ENCODE measurements around the gene ROPN1B.
"Not testable (repeated sequence)": the region's sequence is repeated elsewhere in the genome, so short reads cannot be mapped to it uniquely, and the experiment has no call there.

DNA sequence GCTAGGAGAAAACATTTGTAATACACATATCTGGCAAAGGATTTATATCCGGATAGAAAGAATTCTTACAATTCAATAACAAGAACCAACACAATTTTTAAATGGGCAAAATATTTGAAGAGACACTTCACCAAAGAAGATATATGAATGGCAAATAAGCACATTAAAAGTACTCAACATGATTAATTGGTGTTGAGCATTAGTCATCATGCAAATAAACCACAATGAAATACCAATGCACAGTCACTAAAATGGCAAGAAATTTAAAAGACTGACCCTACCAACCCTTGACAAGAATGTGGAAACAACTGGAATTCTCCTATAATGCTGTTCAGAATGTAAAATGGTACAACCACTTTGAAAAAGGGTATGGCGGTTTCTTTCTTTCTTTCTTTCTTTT, 21.2 kb upstream of the ROPN1B start:
- TF ChIP-seq, protein P1, sequence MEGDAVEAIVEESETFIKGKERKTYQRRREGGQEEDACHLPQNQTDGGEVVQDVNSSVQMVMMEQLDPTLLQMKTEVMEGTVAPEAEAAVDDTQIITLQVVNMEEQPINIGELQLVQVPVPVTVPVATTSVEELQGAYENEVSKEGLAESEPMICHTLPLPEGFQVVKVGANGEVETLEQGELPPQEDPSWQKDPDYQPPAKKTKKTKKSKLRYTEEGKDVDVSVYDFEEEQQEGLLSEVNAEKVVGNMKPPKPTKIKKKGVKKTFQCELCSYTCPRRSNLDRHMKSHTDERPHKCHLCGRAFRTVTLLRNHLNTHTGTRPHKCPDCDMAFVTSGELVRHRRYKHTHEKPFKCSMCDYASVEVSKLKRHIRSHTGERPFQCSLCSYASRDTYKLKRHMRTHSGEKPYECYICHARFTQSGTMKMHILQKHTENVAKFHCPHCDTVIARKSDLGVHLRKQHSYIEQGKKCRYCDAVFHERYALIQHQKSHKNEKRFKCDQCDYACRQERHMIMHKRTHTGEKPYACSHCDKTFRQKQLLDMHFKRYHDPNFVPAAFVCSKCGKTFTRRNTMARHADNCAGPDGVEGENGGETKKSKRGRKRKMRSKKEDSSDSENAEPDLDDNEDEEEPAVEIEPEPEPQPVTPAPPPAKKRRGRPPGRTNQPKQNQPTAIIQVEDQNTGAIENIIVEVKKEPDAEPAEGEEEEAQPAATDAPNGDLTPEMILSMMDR (IDR thresholded peaks at IDR 0.05; ENCODE audit: insufficient read depth, low read length): not testable (repeated sequence)
- TF ChIP-seq POLR2AphosphoS5 (IDR thresholded peaks at IDR 0.05; ENCODE audit: low read depth); GABPA (IDR thresholded peaks at IDR 0.05; ENCODE audit: low read depth); SPI1 (IDR thresholded peaks at IDR 0.05; ENCODE audit: borderline replicate concordance, low read depth): not testable (repeated sequence)
- TF ChIP-seq, protein P2, sequence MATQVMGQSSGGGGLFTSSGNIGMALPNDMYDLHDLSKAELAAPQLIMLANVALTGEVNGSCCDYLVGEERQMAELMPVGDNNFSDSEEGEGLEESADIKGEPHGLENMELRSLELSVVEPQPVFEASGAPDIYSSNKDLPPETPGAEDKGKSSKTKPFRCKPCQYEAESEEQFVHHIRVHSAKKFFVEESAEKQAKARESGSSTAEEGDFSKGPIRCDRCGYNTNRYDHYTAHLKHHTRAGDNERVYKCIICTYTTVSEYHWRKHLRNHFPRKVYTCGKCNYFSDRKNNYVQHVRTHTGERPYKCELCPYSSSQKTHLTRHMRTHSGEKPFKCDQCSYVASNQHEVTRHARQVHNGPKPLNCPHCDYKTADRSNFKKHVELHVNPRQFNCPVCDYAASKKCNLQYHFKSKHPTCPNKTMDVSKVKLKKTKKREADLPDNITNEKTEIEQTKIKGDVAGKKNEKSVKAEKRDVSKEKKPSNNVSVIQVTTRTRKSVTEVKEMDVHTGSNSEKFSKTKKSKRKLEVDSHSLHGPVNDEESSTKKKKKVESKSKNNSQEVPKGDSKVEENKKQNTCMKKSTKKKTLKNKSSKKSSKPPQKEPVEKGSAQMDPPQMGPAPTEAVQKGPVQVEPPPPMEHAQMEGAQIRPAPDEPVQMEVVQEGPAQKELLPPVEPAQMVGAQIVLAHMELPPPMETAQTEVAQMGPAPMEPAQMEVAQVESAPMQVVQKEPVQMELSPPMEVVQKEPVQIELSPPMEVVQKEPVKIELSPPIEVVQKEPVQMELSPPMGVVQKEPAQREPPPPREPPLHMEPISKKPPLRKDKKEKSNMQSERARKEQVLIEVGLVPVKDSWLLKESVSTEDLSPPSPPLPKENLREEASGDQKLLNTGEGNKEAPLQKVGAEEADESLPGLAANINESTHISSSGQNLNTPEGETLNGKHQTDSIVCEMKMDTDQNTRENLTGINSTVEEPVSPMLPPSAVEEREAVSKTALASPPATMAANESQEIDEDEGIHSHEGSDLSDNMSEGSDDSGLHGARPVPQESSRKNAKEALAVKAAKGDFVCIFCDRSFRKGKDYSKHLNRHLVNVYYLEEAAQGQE (IDR thresholded peaks at IDR 0.05; ENCODE audit: insufficient replicate concordance, low read depth): not testable (repeated sequence)
